ENCODE measurements around the gene ACP7. TPM values are rescaled to one million over a fixed set of nuclear protein-coding genes. Genes with fewer than 3 reads are reported as not detected.
"Not testable (repeated sequence)": the region's sequence is repeated elsewhere in the genome, so short reads cannot be mapped to it uniquely, and the experiment has no call there.

Gene ACP7
- total and polyA plus RNA-seq, 5 donors: not detected

- 26% methylated on average over 16 of the region's 16 CpGs for WGBS
- intact Hi-C loops (cut with DNase I): no loop called here
- H3K4me3 ChIP-seq (ENCODE audit: low read length): no peak overlapping the region
- no peaks in the 10 kb centered on the region for H3K9me3 ChIP-seq (ENCODE audit: control insufficient read depth, low read length)
- ATAC-seq (peak; percentile 55 to 63), DNase-seq (peak in 2 of 3 donors; percentile 50 to 78)
- no peak overlapping the region for H3K27ac ChIP-seq (ENCODE audit: low read length)
- H3K4me1 ChIP-seq (ENCODE audit: control insufficient read depth, insufficient read depth, low read length): no peaks in the 10 kb centered on the region
- no peaks in the 10 kb centered on the region for H3K27me3 ChIP-seq (ENCODE audit: control insufficient read depth, insufficient read depth)
Observed at GRCh38 chr19:39110263-39110967, 26.2 kb downstream of the ACP7 start.

DNA sequence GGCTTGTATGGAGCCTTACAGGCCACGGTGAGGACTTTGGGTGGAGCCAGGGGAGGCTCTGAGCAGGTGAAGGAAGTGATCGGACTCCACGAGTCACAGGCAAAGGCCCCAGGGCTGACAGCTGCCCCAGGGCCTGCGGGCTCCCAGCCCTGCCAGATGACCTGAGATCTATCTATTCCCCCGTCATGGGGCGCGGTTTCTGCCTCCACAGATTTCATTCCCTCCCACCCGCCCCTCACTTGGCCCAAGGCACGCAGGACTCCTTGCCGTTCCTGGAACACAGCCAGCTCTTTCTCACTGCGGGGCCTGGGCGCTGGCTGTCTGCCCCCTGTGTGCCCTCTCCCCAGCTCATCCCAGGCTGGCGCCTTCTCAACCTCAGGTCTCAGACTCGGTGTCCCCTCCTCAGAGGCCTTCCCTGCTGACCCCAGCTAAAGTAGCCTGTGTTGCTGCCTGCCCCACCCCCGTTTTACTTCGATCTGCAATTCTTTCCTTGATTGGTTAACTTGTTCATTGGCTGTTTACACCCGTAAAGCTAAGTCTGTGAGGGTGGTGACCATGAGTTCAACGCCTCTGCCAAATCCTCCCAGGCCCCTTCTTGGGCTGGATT is 27.5 kb downstream of the ACP7 start:
- no peaks in the 10 kb centered on the region for H3K27me3 ChIP-seq (ENCODE audit: control insufficient read depth, insufficient read depth)
- WGBS: 24% methylated on average over 18 of the region's 18 CpGs
- H3K27ac ChIP-seq (ENCODE audit: low read length): no peak overlapping the region
- no peak overlapping the region for H3K4me3 ChIP-seq (ENCODE audit: low read length)
- ATAC-seq: no peak
- H3K4me1 ChIP-seq (ENCODE audit: control insufficient read depth, insufficient read depth, low read length): no peaks in the 10 kb centered on the region
- intact Hi-C loops (cut with DNase I): no loop called here
- H3K9me3 ChIP-seq (ENCODE audit: control insufficient read depth, low read length): no peaks in the 10 kb centered on the region
- DNase-seq: peak in 1 of 3 donors; percentile 46

DNA sequence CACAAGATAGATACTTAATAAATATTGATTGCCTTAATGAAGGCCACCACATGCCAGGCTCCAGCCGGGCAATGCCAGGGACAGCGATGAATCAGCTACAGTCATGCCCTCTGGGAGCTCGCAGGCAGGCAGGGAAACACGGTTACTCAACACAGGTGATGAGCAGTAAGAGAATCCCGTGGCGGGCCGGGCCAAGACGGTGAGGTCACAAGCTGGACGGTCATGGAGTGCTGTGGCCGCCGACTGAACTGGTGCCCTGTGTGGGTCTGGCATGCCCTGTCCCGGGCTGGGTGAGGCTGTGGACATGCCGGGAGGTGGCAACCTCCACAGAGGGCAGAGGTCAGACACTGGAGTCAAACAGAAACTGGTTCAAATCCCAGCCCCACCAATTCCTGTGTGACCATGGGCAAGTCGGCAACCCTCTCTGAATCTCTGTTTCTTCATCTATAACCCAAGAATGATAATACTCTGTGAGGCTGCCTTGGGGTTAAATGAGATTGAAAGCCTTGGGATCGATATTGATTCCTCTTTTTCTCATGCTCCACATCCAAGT is 28.2 kb downstream of the ACP7 start:
- Histone ChIP-seq H3K9me3 (ENCODE audit: control insufficient read depth, low read length) (no peaks in the 10 kb centered on the region), H3K27ac (ENCODE audit: low read length) (no peak overlapping the region), H3K4me3 (ENCODE audit: low read length) (no peak overlapping the region), H3K27me3 (ENCODE audit: control insufficient read depth, insufficient read depth) (no peaks in the 10 kb centered on the region), H3K4me1 (ENCODE audit: control insufficient read depth, insufficient read depth, low read length) (no peaks in the 10 kb centered on the region)
- intact Hi-C loops (cut with DNase I): no loop called here
- 86% methylated on average over 15 of the region's 15 CpGs for WGBS
- ATAC-seq: peak in 1 of 2 donors; percentile 20
- no peak for DNase-seq

- DNase-seq: no peak
- H3K9me3 ChIP-seq (ENCODE audit: control insufficient read depth, low read length): no peaks in the 10 kb centered on the region
- intact Hi-C loops (cut with DNase I): no loop called here
- no peaks in the 10 kb centered on the region for H3K4me1 ChIP-seq (ENCODE audit: control insufficient read depth, insufficient read depth, low read length)
- ATAC-seq: no peak
- no peak overlapping the region for H3K4me3 ChIP-seq (ENCODE audit: low read length)
- H3K27me3 ChIP-seq (ENCODE audit: control insufficient read depth, insufficient read depth): no peaks in the 10 kb centered on the region
- no peak overlapping the region for H3K27ac ChIP-seq (ENCODE audit: low read length)
- WGBS: 70% methylated on average over 10 of the region's 10 CpGs
Observed at GRCh38 chr19:39113199-39113598, 29.0 kb downstream of the ACP7 start.

DNA sequence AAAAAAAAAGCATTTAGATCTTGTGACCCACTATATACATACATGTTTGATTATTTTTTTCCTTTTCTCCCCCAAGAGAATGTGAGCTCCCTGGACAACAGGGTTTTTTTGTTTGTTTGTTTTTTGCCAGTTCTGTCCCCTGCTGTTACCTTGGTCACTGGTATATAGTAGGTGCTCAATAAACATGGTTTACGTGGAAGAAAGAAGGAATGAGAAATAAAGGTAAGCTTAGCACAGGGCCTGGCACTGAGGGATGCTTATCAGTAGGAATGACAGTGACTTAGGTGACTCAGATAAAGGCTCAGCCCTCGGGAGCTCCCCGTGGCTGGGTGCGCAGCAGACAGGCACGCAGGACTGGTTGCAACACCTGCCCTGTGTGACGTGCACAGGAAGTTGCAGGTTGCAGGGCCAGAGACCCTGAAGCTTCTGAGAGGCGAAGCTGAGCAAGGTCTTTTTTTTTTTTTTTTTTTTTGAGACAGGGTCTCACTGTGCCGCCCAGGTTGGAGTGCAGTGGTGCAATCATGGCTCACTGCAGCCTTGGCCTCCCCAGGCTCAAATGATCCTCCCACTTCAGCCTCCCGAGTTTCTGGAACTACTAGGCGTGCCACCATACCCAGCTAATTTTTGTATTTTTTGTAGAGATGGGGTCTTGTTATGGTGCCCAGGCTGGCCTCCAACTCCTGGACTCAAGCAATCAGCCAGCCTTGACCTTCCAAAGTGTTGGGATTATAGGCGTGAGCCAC is 31.1 kb downstream of the ACP7 start:
- H3K27ac ChIP-seq (ENCODE audit: low read length): no peak overlapping the region
- no peaks in the 10 kb centered on the region for H3K27me3 ChIP-seq (ENCODE audit: control insufficient read depth, insufficient read depth)
- ATAC-seq (no peak), DNase-seq (no peak)
- WGBS: 78% methylated on average over 11 of the region's 11 CpGs
- no peaks in the 10 kb centered on the region for H3K9me3 ChIP-seq (ENCODE audit: control insufficient read depth, low read length)
- intact Hi-C loops (cut with DNase I): no loop called here
- H3K4me3 ChIP-seq (ENCODE audit: low read length): no peak overlapping the region
- no peaks in the 10 kb centered on the region for H3K4me1 ChIP-seq (ENCODE audit: control insufficient read depth, insufficient read depth, low read length)

GRCh38 chr19:39117023-39117422 is 32.9 kb downstream of the ACP7 start:
- ATAC-seq; DNase-seq; H3K9me3 ChIP-seq (ENCODE audit: control insufficient read depth, low read length); H3K27ac ChIP-seq (ENCODE audit: low read length); H3K4me3 ChIP-seq (ENCODE audit: low read length); H3K27me3 ChIP-seq (ENCODE audit: control insufficient read depth, insufficient read depth); intact Hi-C loops (cut with DNase I); H3K4me1 ChIP-seq (ENCODE audit: control insufficient read depth, insufficient read depth, low read length): not testable (repeated sequence)
- 88% methylated on average over 8 of the region's 8 CpGs for WGBS

- Histone ChIP-seq H3K4me3 (ENCODE audit: low read length) (no peak overlapping the region), H3K27me3 (ENCODE audit: control insufficient read depth, insufficient read depth) (no peaks in the 10 kb centered on the region), H3K27ac (ENCODE audit: low read length) (no peak overlapping the region), H3K9me3 (ENCODE audit: control insufficient read depth, low read length) (no peaks in the 10 kb centered on the region), H3K4me1 (ENCODE audit: control insufficient read depth, insufficient read depth, low read length) (no peaks in the 10 kb centered on the region)
- 52% methylated on average over 1 of the region's 1 CpG for WGBS
- DNase-seq (no peak), ATAC-seq (no peak)
- intact Hi-C loops (cut with DNase I): loop anchor here in 3 of 4 donors (5.0 kb wide), 3 partner anchors 67 to 207 kb away; partner anchors contain the start of gene LRFN1 (in 1 of the 3)
Observed at GRCh38 chr19:39119830-39120229, 35.7 kb downstream of the ACP7 start.

- DNase-seq: no peak
- no peaks in the 10 kb centered on the region for H3K27me3 ChIP-seq (ENCODE audit: control insufficient read depth, insufficient read depth)
- H3K27ac ChIP-seq (ENCODE audit: low read length): no peak overlapping the region
- H3K9me3 ChIP-seq (ENCODE audit: control insufficient read depth, low read length): no peaks in the 10 kb centered on the region
- WGBS: 83% methylated on average over 18 of the region's 18 CpGs
- H3K4me3 ChIP-seq (ENCODE audit: low read length): no peak overlapping the region
- ATAC-seq: no peak
- intact Hi-C loops (cut with DNase I): loop anchor here (2.0 to 5.0 kb wide), 5 partner anchors 64 to 206 kb away; partner anchors contain the start of gene LRFN1 (in 1 of the 4)
- H3K4me1 ChIP-seq (ENCODE audit: control insufficient read depth, insufficient read depth, low read length): no peaks in the 10 kb centered on the region
Observed at GRCh38 chr19:39122934-39123731, 39.0 kb downstream of the ACP7 start.

- WGBS: 79% methylated on average over 7 of the region's 7 CpGs
- intact Hi-C loops (cut with DNase I): loop anchor here in 3 of 4 donors (5.0 kb wide), 3 partner anchors 63 to 203 kb away; partner anchors contain the start of gene LRFN1 (in 1 of the 3)
- no peaks in the 10 kb centered on the region for H3K27me3 ChIP-seq (ENCODE audit: control insufficient read depth, insufficient read depth)
Observed at GRCh38 chr19:39124136-39124764, 40.1 kb downstream of the ACP7 start.

GRCh38 chr19:39125199-39125553 is 41.0 kb downstream of the ACP7 start:
- no peak for ATAC-seq
- H3K27ac ChIP-seq (ENCODE audit: low read length): no peak overlapping the region
- no peak for DNase-seq
- H3K4me1 ChIP-seq (ENCODE audit: control insufficient read depth, insufficient read depth, low read length): no peaks in the 10 kb centered on the region
- H3K27me3 ChIP-seq (ENCODE audit: control insufficient read depth, insufficient read depth): no peaks in the 10 kb centered on the region
- H3K4me3 ChIP-seq (ENCODE audit: low read length): peak overlapping the region; percentile 74
- 41% methylated on average over 7 of the region's 7 CpGs for WGBS
- H3K9me3 ChIP-seq (ENCODE audit: control insufficient read depth, low read length): no peaks in the 10 kb centered on the region
- intact Hi-C loops (cut with DNase I): loop anchor here in 1 of 4 donors (5.0 kb wide), 1 partner anchor 62 kb away; no protein-coding TSS in a partner anchor

More at GRCh38 chr19:39124136-39124764, 40.1 kb downstream of the ACP7 start:
- Histone ChIP-seq H3K9me3 (ENCODE audit: control insufficient read depth, low read length) (no peaks in the 10 kb centered on the region), H3K4me1 (ENCODE audit: control insufficient read depth, insufficient read depth, low read length) (no peaks in the 10 kb centered on the region), H3K4me3 (ENCODE audit: low read length) (no peak overlapping the region), H3K27ac (ENCODE audit: low read length) (no peak overlapping the region)
- no peak for DNase-seq
- no peak for ATAC-seq
